OCI-LY7 (cell line): ENCODE measurements around the gene TRIM50. TPM values are rescaled to one million over a fixed set of nuclear protein-coding genes. Genes with fewer than 3 reads are reported as not detected.

Experiments
- BruUV-seq: library from RNA; stranded (reverse); fragments of 400-500 nt; replicated peaks from 2 replicates; lab custom pipeline; 2021; lab: Mats Ljungman, UMichigan
- CTCF ChIA-PET: fragments of 300-600 bp; sonication (Branson Sonifier 250); formaldehyde crosslinking; loops from one replicate; lab custom pipeline; 2022; ENCODE audit warnings: antibody characterized with exemption; ENCODE audit not compliant: unreplicated experiment; lab: Charles Lee
- POLR2A ChIA-PET: fragments of 300-600 bp; sonication (Branson Sonifier 250); formaldehyde crosslinking; loops from one replicate; lab custom pipeline; 2022; ENCODE audit warnings: antibody characterized with exemption; lab: Charles Lee
- DNase-seq: peaks from one replicate; pipeline ENCODE4 v3.0.0-alpha.2; 2015; ENCODE audit warnings: low spot score
- H2AFZ ChIP-seq: fragments of 200-600 bp; sonication (generic), shearing (Covaris generic); 2 replicates; pipeline ENCODE4 v1.6.1; 2014; ENCODE audit warnings: mild to moderate bottlenecking, antibody characterized with exemption, low read length, moderate library complexity
- H3K27ac ChIP-seq: fragments of 200-600 bp; sonication (generic); 2 replicates; pipeline ENCODE4 v1.5.1; 2014; ENCODE audit warnings: mixed run types, low read depth, mild to moderate bottlenecking, moderate library complexity, low read length, inconsistent platforms; ENCODE audit not compliant: poor library complexity, severe bottlenecking
- H3K36me3 ChIP-seq: fragments of 200-600 bp; sonication (generic); 2 replicates; pipeline ENCODE4 v1.6.1; 2014; ENCODE audit warnings: mild to moderate bottlenecking, antibody characterized with exemption, low read length, moderate library complexity, mixed read lengths; ENCODE audit not compliant: insufficient read depth
- H3K4me1 ChIP-seq: fragments of 200-600 bp; sonication (generic); 2 replicates; pipeline ENCODE4 v1.5.1; 2014; ENCODE audit warnings: mild to moderate bottlenecking, low read length; ENCODE audit not compliant: insufficient read depth, poor library complexity, severe bottlenecking
- H3K4me2 ChIP-seq: fragments of 200-600 bp; sonication (generic); 2 replicates; pipeline ENCODE4 v1.6.1; 2014; ENCODE audit warnings: mild to moderate bottlenecking, low read length
- H3K4me3 ChIP-seq: fragments of 200-600 bp; sonication (generic); 2 replicates; pipeline ENCODE4 v1.5.1; 2014; ENCODE audit warnings: mild to moderate bottlenecking, low read depth, low read length; ENCODE audit not compliant: poor library complexity, severe bottlenecking
- H3K79me2 ChIP-seq: fragments of 200-600 bp; sonication (generic); 2 replicates; pipeline ENCODE4 v1.6.1; 2016; ENCODE audit warnings: low read depth, mild to moderate bottlenecking, low read length, moderate library complexity, mixed read lengths; ENCODE audit not compliant: insufficient read depth
- H3K9me2 ChIP-seq: fragments of 200-600 bp; sonication (generic); 2 replicates; pipeline ENCODE4 v1.6.1; 2016; ENCODE audit warnings: mild to moderate bottlenecking, low read length, mixed read lengths; ENCODE audit not compliant: insufficient read depth
- H3K9me3 ChIP-seq: fragments of 200-600 bp; sonication (generic); 2 replicates; pipeline ENCODE4 v1.6.1; 2014; ENCODE audit warnings: mild to moderate bottlenecking, mixed run types, low read length, mixed read lengths
- H4K20me1 ChIP-seq: fragments of 200-600 bp; sonication (generic); 2 replicates; pipeline ENCODE4 v1.6.1; 2014; ENCODE audit warnings: mild to moderate bottlenecking, antibody characterized with exemption, low read length, moderate library complexity, mixed read lengths; ENCODE audit not compliant: insufficient read depth
- EZH2phosphoT487 ChIP-seq: fragments of 200-600 bp; sonication (generic); IDR thresholded peaks from 2 replicates; pipeline ENCODE4 v1.6.1; 2018; ENCODE audit warnings: low read depth, borderline replicate concordance, mild to moderate bottlenecking, mixed run types, antibody characterized with exemption, low read length, moderate library complexity, mixed read lengths
- intact Hi-C: fragments of 100-400 bp; cut with micrococcal nuclease; formaldehyde crosslinking; loops from one replicate; pipeline ENCODE4 v1.10.0; 2022; ENCODE audit not compliant: unreplicated experiment
- total RNA-seq, 2 experiments: library from RNA; depleted of rRNA in 1 of 2; stranded (reverse); fragments of >200 nt in 1 of 2; shearing (Covaris generic) in 1 of 2; gene quantifications; 2 replicates each; pipeline ENCODE4 v1.2.3, GENCODE V29; 2014 to 2022
- TF ChIP-seq, protein P1 (sequence below): fragments of 200-600 bp; sonication (generic); conservative IDR thresholded peaks from 2 replicates; pipeline ENCODE4 v1.5.1; 2014; ENCODE audit warnings: mild to moderate bottlenecking, antibody characterized with exemption, low read length, moderate library complexity, mixed read lengths

The TRIM50 gene
- total RNA-seq, 2 experiments from 2014 or later: 0.40 TPM; not detected in 1

DNA sequence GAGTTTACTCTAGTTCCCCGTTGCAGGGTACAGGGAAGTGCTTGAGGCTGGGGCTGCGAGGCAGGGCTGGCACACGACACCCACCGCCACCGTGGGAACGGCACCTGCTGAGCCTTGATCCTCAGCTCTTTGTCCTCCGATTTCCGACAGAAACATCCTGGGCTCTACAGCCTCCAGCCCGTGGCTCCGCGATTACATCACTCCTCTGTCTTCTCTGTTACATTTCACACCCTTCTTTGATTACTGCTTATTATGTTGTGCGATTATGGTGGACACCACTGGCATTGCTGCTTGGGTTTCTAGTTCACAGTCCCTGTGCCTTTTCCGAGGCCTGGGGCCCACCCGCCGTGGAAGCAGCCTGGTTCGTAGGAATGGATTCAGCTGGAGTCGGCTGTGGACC, 26.9 kb upstream of the TRIM50 start:
- ChIA-PET CTCF (no interaction called here), POLR2A (no interaction called here)
- no peaks in the 10 kb centered on the region for H3K79me2 ChIP-seq
- H3K36me3 ChIP-seq: no peaks in the 10 kb centered on the region
- no peaks in the 10 kb centered on the region for H3K9me3 ChIP-seq
- H3K27ac ChIP-seq: no peak overlapping the region
- no peaks in the 10 kb centered on the region for H4K20me1 ChIP-seq
- no peak for DNase-seq
- no peak overlapping the region for H2AFZ ChIP-seq
- H3K9me2 ChIP-seq: no peaks in the 10 kb centered on the region
- no peak overlapping the region for H3K4me2 ChIP-seq
- TF ChIP-seq EZH2phosphoT487: no peak
- TF ChIP-seq, protein P1, sequence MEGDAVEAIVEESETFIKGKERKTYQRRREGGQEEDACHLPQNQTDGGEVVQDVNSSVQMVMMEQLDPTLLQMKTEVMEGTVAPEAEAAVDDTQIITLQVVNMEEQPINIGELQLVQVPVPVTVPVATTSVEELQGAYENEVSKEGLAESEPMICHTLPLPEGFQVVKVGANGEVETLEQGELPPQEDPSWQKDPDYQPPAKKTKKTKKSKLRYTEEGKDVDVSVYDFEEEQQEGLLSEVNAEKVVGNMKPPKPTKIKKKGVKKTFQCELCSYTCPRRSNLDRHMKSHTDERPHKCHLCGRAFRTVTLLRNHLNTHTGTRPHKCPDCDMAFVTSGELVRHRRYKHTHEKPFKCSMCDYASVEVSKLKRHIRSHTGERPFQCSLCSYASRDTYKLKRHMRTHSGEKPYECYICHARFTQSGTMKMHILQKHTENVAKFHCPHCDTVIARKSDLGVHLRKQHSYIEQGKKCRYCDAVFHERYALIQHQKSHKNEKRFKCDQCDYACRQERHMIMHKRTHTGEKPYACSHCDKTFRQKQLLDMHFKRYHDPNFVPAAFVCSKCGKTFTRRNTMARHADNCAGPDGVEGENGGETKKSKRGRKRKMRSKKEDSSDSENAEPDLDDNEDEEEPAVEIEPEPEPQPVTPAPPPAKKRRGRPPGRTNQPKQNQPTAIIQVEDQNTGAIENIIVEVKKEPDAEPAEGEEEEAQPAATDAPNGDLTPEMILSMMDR: no peak
- peaks cover 9% of the 10 kb centered on the region for H3K4me1 ChIP-seq
- intact Hi-C loops: no loop called here
- no peak overlapping the region for H3K4me3 ChIP-seq
- no TSS peak for BruUV-seq

DNA sequence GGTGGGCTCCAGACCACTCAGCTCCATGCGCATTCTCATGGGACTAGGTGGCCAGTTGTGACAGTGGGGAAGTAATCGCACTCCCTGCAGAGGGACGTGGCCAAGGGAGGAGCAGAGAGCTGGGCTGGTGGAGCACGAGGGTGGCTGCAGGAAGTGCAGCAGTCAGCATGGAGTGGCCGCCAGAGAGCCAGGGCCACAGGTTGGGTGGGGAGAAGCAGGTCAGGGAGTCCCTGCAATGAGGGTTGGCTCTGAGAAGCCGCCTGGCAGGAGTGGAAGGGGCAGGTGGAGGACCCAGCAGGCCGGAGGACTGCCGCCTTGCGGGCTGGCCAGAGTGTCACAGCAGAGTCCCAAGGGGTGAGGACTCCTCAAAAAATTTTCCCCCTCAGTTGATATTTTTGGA, 26.3 kb upstream of the TRIM50 start:
- no peak overlapping the region for H3K27ac ChIP-seq
- DNase-seq: no peak
- H3K4me1 ChIP-seq: peaks cover 9% of the 10 kb centered on the region
- H4K20me1 ChIP-seq: no peaks in the 10 kb centered on the region
- no peak overlapping the region for H2AFZ ChIP-seq
- H3K4me2 ChIP-seq: no peak overlapping the region
- no peaks in the 10 kb centered on the region for H3K9me3 ChIP-seq
- intact Hi-C loops: no loop called here
- no peak overlapping the region for H3K4me3 ChIP-seq
- POLR2A ChIA-PET: no interaction called here
- CTCF ChIA-PET: no interaction called here
- no TSS peak for BruUV-seq
- H3K36me3 ChIP-seq: no peaks in the 10 kb centered on the region
- no peaks in the 10 kb centered on the region for H3K9me2 ChIP-seq
- H3K79me2 ChIP-seq: no peaks in the 10 kb centered on the region
- no peak for TF ChIP-seq EZH2phosphoT487
- TF ChIP-seq, protein P1: no peak

DNA sequence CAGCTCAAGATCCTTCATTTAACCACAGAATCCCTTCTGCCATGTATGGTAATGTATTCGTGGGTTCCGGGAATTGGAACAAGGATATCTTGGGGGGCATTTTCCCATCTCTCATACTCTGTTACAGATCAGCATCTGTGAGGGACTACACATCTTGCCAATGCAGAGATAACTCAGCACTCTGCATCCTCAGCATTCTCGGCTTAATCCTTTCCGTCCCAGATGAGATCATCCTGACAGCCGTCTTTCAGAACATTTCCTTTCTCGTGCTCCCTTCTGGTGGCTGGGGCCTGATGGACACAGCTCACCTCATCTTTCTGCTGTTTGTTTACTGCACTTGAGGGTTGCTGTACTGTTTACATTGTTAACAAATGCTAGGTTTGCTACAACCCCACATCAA, 25.4 kb upstream of the TRIM50 start:
- no peaks in the 10 kb centered on the region for H4K20me1 ChIP-seq
- H3K4me2 ChIP-seq: no peak overlapping the region
- H3K79me2 ChIP-seq: no peaks in the 10 kb centered on the region
- no TSS peak for BruUV-seq
- H3K27ac ChIP-seq: no peak overlapping the region
- H3K9me2 ChIP-seq: no peaks in the 10 kb centered on the region
- intact Hi-C loops: no loop called here
- ChIA-PET POLR2A (no interaction called here), CTCF (no interaction called here)
- H2AFZ ChIP-seq: no peak overlapping the region
- peaks cover 4% of the 10 kb centered on the region for H3K4me1 ChIP-seq
- no peaks in the 10 kb centered on the region for H3K36me3 ChIP-seq
- H3K9me3 ChIP-seq: no peaks in the 10 kb centered on the region
- no peak for DNase-seq
- TF ChIP-seq, protein P1: no peak
- no peak for TF ChIP-seq EZH2phosphoT487
- no peak overlapping the region for H3K4me3 ChIP-seq
